HUES6 (cell line): ENCODE results near the gene NTM.

Experiments
- H3K27ac ChIP-seq: 2 replicates; pipeline ENCODE4 v1.7.0; 2013; ENCODE audit warnings: low read depth, mild to moderate bottlenecking, low read length, inconsistent platforms
- H3K27me3 ChIP-seq: 2 replicates; pipeline ENCODE4 v1.6.1; 2013; ENCODE audit warnings: low read length; ENCODE audit not compliant: control insufficient read depth, insufficient read depth
- H3K36me3 ChIP-seq: 2 replicates; pipeline ENCODE4 v1.6.1; 2013; ENCODE audit warnings: low read length; ENCODE audit not compliant: control insufficient read depth, insufficient read depth
- H3K4me1 ChIP-seq: 2 replicates; pipeline ENCODE4 v1.6.1; 2013; ENCODE audit warnings: low read length; ENCODE audit not compliant: control insufficient read depth, insufficient read depth
- H3K4me3 ChIP-seq: 2 replicates; pipeline ENCODE4 v1.5.1; 2013; ENCODE audit warnings: low read depth, low read length
- H3K9ac ChIP-seq: one replicate; pipeline ENCODE4 v1.6.1; 2013; ENCODE audit warnings: mild to moderate bottlenecking, low read length
- H3K9me3 ChIP-seq: 2 replicates; pipeline ENCODE4 v1.6.1; 2013; ENCODE audit warnings: low read depth, low read length; ENCODE audit not compliant: control insufficient read depth, insufficient read depth

NTM gene

GRCh38 chr11:132140056-132140455 lies 769.6 kb downstream of the NTM start:
- no peaks in the 10 kb centered on the region for H3K4me1 ChIP-seq
- H3K9me3 ChIP-seq: no peaks in the 10 kb centered on the region
- no peak overlapping the region for H3K27ac ChIP-seq
- no peaks in the 10 kb centered on the region for H3K27me3 ChIP-seq
- H3K4me3 ChIP-seq: no peak overlapping the region
- H3K36me3 ChIP-seq: no peaks in the 10 kb centered on the region
- no peak overlapping the region for H3K9ac ChIP-seq

GRCh38 chr11:132142121-132142520 lies 771.7 kb downstream of the NTM start:
- Histone ChIP-seq H3K9ac (no peak overlapping the region), H3K36me3 (no peaks in the 10 kb centered on the region), H3K27ac (no peak overlapping the region), H3K4me1 (no peaks in the 10 kb centered on the region), H3K9me3 (no peaks in the 10 kb centered on the region), H3K4me3 (no peak overlapping the region), H3K27me3 (no peaks in the 10 kb centered on the region)

GRCh38 chr11:132142554-132142953 lies 772.1 kb downstream of the NTM start:
- no peaks in the 10 kb centered on the region for H3K9me3 ChIP-seq
- no peaks in the 10 kb centered on the region for H3K27me3 ChIP-seq
- H3K4me1 ChIP-seq: no peaks in the 10 kb centered on the region
- H3K9ac ChIP-seq: no peak overlapping the region
- no peak overlapping the region for H3K4me3 ChIP-seq
- H3K36me3 ChIP-seq: no peaks in the 10 kb centered on the region
- no peak overlapping the region for H3K27ac ChIP-seq

- no peak overlapping the region for H3K9ac ChIP-seq
- no peak overlapping the region for H3K4me3 ChIP-seq
- H3K4me1 ChIP-seq: no peaks in the 10 kb centered on the region
- H3K9me3 ChIP-seq: peaks cover 6% of the 10 kb centered on the region
- H3K27ac ChIP-seq: no peak overlapping the region
- no peaks in the 10 kb centered on the region for H3K36me3 ChIP-seq
- H3K27me3 ChIP-seq: no peaks in the 10 kb centered on the region
Observed at GRCh38 chr11:132147464-132147863, 777.0 kb downstream of the NTM start.

GRCh38 chr11:132154781-132155180 lies 784.4 kb downstream of the NTM start:
- H3K4me3 ChIP-seq: no peak overlapping the region
- no peaks in the 10 kb centered on the region for H3K36me3 ChIP-seq
- H3K9ac ChIP-seq: no peak overlapping the region

GRCh38 chr11:132158091-132158490 lies 787.7 kb downstream of the NTM start:
- H3K9me3 ChIP-seq: no peaks in the 10 kb centered on the region
- H3K9ac ChIP-seq: no peak overlapping the region
- no peaks in the 10 kb centered on the region for H3K36me3 ChIP-seq
- 0 out of 2 replicates have a peak, but pooled peaks cover 5% of the 10 kb centered on the region for H3K4me1 ChIP-seq
- no peak overlapping the region for H3K27ac ChIP-seq
- no peaks in the 10 kb centered on the region for H3K27me3 ChIP-seq
- no peak overlapping the region for H3K4me3 ChIP-seq

More at GRCh38 chr11:132154781-132155180, 784.4 kb downstream of the NTM start:
- peaks cover 5% of the 10 kb centered on the region for H3K9me3 ChIP-seq
- H3K27ac ChIP-seq: no peak overlapping the region
- 0 out of 2 replicates have a peak, but pooled peaks cover 5% of the 10 kb centered on the region for H3K4me1 ChIP-seq
- no peaks in the 10 kb centered on the region for H3K27me3 ChIP-seq

GRCh38 chr11:132158696-132159095 lies 788.3 kb downstream of the NTM start:
- H3K9me3 ChIP-seq: no peaks in the 10 kb centered on the region
- H3K36me3 ChIP-seq: no peaks in the 10 kb centered on the region
- no peak overlapping the region for H3K9ac ChIP-seq
- no peak overlapping the region for H3K27ac ChIP-seq
- 0 out of 2 replicates have a peak, but pooled peaks cover 5% of the 10 kb centered on the region for H3K4me1 ChIP-seq
- no peak overlapping the region for H3K4me3 ChIP-seq
- no peaks in the 10 kb centered on the region for H3K27me3 ChIP-seq

GRCh38 chr11:132161403-132162078 lies 791.1 kb downstream of the NTM start:
- H3K9ac ChIP-seq: no peak overlapping the region
- H3K4me1 ChIP-seq: 0 out of 2 replicates have a peak, but pooled peaks cover 5% of the 10 kb centered on the region
- H3K4me3 ChIP-seq: no peak overlapping the region
- H3K27me3 ChIP-seq: no peaks in the 10 kb centered on the region
- no peaks in the 10 kb centered on the region for H3K9me3 ChIP-seq
- H3K36me3 ChIP-seq: no peaks in the 10 kb centered on the region
- H3K27ac ChIP-seq: no peak overlapping the region

- no peaks in the 10 kb centered on the region for H3K9me3 ChIP-seq
- no peaks in the 10 kb centered on the region for H3K4me1 ChIP-seq
- H3K36me3 ChIP-seq: no peaks in the 10 kb centered on the region
- H3K4me3 ChIP-seq: no peak overlapping the region
- H3K27me3 ChIP-seq: no peaks in the 10 kb centered on the region
- no peak overlapping the region for H3K9ac ChIP-seq
- no peak overlapping the region for H3K27ac ChIP-seq
Observed at GRCh38 chr11:132168344-132168981, 798.0 kb downstream of the NTM start.

GRCh38 chr11:132171031-132171430 lies 800.6 kb downstream of the NTM start:
- Histone ChIP-seq H3K4me1 (no peaks in the 10 kb centered on the region), H3K27ac (no peak overlapping the region), H3K36me3 (no peaks in the 10 kb centered on the region), H3K4me3 (no peak overlapping the region), H3K9ac (no peak overlapping the region), H3K27me3 (no peaks in the 10 kb centered on the region), H3K9me3 (no peaks in the 10 kb centered on the region)

- H3K27ac ChIP-seq: no peak overlapping the region
- no peak overlapping the region for H3K4me3 ChIP-seq
- no peaks in the 10 kb centered on the region for H3K36me3 ChIP-seq
- no peaks in the 10 kb centered on the region for H3K4me1 ChIP-seq
- H3K27me3 ChIP-seq: no peaks in the 10 kb centered on the region
- no peaks in the 10 kb centered on the region for H3K9me3 ChIP-seq
- no peak overlapping the region for H3K9ac ChIP-seq
Observed at GRCh38 chr11:132174362-132175255, 804.2 kb downstream of the NTM start.
